ENCODE measurements around the gene DNAH17.

DNAH17 gene

DNA sequence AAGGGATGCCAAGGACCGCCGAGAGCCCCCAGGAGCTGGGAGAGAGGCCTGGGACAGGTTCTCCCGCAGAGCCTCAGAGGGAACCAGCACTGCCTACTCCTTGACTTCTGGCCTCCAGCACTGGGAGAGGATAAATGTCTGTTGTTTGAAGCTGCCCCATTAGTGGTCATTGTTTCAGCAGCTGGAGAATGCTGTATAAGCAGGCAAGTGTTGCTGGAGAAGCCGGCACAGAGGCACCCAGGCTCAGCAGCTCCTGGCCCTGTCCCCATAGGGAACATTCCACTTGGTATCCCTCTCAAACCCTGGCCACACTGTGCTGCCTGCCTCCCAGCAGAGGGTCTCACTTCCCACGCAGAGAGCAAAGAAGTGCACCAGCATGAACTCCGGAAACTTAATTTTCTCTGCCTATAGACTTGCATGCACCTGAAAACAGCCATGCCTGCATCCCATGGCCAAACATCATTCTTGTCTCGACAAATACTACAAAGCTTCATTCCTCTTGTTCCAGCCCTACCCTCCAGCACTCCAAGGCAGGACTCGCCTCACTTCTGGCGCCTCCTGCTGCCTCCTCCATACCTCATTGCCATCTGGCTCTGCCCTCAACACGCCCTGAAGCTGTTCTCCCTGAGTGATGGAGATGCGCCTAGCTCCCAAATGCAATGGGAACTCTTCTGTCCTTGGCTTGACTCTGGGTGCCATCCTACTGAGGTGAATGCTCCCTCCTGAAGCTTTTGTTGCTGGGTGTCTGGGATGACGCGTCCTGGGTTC lies 88.1 kb downstream of the DNAH17 start:
- Histone ChIP-seq H3K9me3 (ENCODE audit: severe bottlenecking) (no peaks in the 10 kb centered on the region), H3K36me3 (no peaks in the 10 kb centered on the region), H3K4me3 (ENCODE audit: low read depth, low read length) (no peak overlapping the region), H3K27me3 (ENCODE audit: insufficient read depth, low read depth, severe bottlenecking) (no peaks in the 10 kb centered on the region), H3K27ac (no peak overlapping the region)
- TF ChIP-seq, protein P1, sequence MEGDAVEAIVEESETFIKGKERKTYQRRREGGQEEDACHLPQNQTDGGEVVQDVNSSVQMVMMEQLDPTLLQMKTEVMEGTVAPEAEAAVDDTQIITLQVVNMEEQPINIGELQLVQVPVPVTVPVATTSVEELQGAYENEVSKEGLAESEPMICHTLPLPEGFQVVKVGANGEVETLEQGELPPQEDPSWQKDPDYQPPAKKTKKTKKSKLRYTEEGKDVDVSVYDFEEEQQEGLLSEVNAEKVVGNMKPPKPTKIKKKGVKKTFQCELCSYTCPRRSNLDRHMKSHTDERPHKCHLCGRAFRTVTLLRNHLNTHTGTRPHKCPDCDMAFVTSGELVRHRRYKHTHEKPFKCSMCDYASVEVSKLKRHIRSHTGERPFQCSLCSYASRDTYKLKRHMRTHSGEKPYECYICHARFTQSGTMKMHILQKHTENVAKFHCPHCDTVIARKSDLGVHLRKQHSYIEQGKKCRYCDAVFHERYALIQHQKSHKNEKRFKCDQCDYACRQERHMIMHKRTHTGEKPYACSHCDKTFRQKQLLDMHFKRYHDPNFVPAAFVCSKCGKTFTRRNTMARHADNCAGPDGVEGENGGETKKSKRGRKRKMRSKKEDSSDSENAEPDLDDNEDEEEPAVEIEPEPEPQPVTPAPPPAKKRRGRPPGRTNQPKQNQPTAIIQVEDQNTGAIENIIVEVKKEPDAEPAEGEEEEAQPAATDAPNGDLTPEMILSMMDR (IDR thresholded peaks at IDR 0.05; ENCODE audit: low read depth, low read length), result peak; percentile 58
- no peak for DNase-seq

DNA sequence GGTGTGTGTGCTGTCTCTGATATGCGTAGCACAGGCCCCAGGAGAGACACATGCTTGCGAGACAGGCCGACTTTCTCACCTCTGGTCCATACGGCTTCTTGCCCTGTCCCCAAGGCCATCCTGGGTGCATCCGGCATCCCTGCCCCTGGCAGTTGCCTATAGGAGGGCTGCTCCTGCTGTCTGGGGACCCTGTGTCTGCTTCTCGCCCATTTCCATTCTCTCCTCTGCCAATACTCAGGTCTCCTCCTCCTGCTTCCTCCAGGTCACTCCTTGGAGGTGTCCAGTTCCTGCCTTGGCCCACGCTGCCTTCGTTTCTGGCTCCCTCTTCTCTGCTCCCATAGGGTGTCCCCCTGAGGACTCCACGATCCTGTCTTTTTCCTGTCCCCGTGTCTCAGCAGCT lies 89.0 kb downstream of the DNAH17 start:
- TF ChIP-seq, protein P1 (IDR thresholded peaks at IDR 0.05; ENCODE audit: low read depth, low read length), result no peak
- no peaks in the 10 kb centered on the region for H3K36me3 ChIP-seq

DNA sequence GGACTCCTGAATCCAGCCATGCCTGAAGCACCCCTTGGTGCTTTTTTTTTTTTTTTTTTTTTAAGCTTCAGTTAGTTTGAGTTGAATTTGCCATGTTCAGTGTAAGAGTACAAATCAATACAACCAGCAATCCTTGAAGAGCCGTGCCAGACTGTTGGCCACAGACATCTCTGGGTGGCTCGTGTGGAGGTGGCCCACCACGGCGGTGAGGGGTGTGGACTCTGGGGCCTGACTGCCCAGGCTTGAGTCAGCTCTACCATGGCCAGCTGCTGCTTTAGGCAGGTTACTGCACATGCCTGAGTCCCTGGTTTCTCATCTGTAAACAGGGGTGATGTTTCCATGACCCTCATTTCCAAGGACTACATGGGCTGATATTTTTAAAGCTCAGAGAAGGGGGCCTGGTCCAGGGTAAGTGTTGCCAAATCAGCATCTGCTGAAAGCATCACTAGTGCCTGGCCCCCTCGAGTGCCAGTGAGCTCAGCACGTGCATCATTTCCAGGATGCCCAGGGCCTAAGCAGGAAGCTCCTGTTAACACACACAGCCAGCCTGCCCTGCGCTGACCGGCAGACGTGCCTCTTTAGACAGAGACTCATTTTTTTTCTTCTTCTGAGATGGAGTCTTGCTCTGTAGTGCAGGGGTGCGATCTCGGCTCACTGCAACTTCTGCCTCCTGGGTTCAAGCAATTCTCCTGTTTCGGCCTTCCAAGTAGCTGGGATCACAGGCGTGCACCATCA lies 90.1 kb downstream of the DNAH17 start:
- no peaks in the 10 kb centered on the region for H3K9me3 ChIP-seq (ENCODE audit: severe bottlenecking)
- TF ChIP-seq, protein P1 (IDR thresholded peaks at IDR 0.05; ENCODE audit: low read depth, low read length), result no peak
- DNase-seq, result no peak
- H3K27ac ChIP-seq, result no peak overlapping the region
- no peaks in the 10 kb centered on the region for H3K27me3 ChIP-seq (ENCODE audit: insufficient read depth, low read depth, severe bottlenecking)
- H3K36me3 ChIP-seq, result no peaks in the 10 kb centered on the region
- H3K4me3 ChIP-seq (ENCODE audit: low read depth, low read length), result no peak overlapping the region

More for the DNA sequence above, 89.0 kb downstream of the DNAH17 start:
- no peak for DNase-seq
- no peaks in the 10 kb centered on the region for H3K27me3 ChIP-seq (ENCODE audit: insufficient read depth, low read depth, severe bottlenecking)
- no peak overlapping the region for H3K27ac ChIP-seq
- no peaks in the 10 kb centered on the region for H3K9me3 ChIP-seq (ENCODE audit: severe bottlenecking)
- no peak overlapping the region for H3K4me3 ChIP-seq (ENCODE audit: low read depth, low read length)

DNA sequence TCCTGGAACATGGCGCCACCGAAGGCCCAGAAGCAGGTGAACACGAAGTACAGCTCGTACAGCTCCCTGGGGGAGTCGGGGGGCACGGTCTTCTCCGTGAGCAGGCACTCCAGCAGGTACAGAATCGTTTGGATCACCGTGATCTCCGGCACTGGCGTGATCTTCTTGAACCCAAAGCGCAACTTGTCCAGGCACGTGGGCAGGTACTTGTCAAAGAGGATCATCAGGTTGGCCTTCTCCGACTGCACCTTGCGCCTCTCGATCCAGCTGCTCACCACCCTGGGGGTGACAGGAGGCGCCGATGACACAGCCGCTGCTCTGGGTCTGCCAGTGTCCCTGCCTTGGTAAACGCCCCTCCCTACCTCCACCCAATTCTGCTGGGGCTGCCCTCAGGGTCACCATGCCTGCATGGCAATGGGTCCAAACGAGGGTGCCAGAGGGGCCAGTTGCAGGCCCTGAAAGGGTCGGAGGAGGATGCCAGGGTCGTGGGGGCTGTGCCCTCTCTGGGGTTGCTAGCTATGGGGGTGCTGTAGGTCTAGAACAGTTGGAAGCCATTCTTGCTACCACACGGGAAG lies 90.9 kb downstream of the DNAH17 start:
- Histone ChIP-seq H3K27me3 (ENCODE audit: insufficient read depth, low read depth, severe bottlenecking) (no peaks in the 10 kb centered on the region), H3K9me3 (ENCODE audit: severe bottlenecking) (no peaks in the 10 kb centered on the region), H3K4me3 (ENCODE audit: low read depth, low read length) (no peak overlapping the region), H3K27ac (no peak overlapping the region), H3K36me3 (no peaks in the 10 kb centered on the region)
- TF ChIP-seq, protein P1 (IDR thresholded peaks at IDR 0.05; ENCODE audit: low read depth, low read length), result no peak
- DNase-seq, result no peak

DNA sequence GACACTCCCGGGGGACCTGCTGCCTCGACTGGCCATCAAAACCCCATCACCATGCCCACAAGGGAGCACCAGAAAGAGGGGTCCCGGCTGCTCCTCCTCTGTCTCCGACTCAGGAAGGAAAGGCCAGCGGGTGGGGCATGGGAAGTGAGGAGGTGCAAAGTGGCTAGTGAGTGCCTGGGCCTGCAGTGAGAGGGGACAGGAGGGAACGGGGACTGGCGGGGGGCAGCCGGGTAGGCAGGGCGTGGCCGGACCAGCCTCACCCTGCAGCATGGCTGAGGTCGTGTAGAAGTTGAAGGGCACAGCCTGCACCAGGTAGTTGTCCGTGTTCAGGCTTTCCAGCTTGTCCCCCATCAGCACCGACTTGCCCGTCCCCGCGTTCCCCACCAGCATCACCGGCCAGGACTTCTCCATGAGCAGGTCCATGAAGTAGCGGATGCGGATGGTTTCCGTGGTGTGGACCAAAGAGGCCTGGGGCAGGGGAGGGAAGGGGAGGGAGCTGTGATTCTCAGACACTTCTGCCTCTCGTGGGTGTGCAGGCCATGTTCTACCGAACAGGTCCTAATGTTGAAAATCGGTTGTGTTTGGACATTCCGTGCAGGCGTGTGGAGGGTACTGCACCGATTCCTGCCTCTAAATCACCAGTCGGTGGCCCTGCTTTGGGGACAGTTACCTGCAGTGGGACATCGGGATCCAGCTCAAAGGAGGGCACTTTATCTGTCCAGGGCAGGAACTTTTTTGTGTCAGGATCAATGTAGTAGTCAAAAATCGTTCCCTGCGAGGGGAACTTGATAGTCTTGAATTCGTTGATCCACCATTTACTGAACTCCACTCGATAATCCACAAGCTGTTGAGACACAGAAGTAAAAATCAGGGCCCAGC lies 91.7 kb downstream of the DNAH17 start:
- TF ChIP-seq, protein P1 (IDR thresholded peaks at IDR 0.05; ENCODE audit: low read depth, low read length), result no peak
- no peak overlapping the region for H3K27ac ChIP-seq
- H3K4me3 ChIP-seq (ENCODE audit: low read depth, low read length), result no peak overlapping the region
- H3K27me3 ChIP-seq (ENCODE audit: insufficient read depth, low read depth, severe bottlenecking), result no peaks in the 10 kb centered on the region
- H3K36me3 ChIP-seq, result no peaks in the 10 kb centered on the region
- no peak for DNase-seq
- H3K9me3 ChIP-seq (ENCODE audit: severe bottlenecking), result no peaks in the 10 kb centered on the region

Data from WERI-Rb-1 (cell line).